GM19023 (cell line): ENCODE results near the gene ICAM5.
A peak's percentile ranks its signal among the peaks of the same experiment; 100 is the strongest.

ENCODE experiments used
- ATAC-seq: cut with Tn5 transposase; IDR thresholded peaks from one replicate; pipeline ENCODE4 v1.9.1; 2021; ENCODE audit warnings: mild to moderate bottlenecking, moderate library complexity; ENCODE audit not compliant: unreplicated experiment

The ICAM5 gene

GRCh38 chr19:10290357-10290875 lies 664 bp downstream of the ICAM5 start:
- no peak for ATAC-seq

GRCh38 chr19:10290876-10291553 lies 1.3 kb downstream of the ICAM5 start:
- ATAC-seq = no peak

DNA sequence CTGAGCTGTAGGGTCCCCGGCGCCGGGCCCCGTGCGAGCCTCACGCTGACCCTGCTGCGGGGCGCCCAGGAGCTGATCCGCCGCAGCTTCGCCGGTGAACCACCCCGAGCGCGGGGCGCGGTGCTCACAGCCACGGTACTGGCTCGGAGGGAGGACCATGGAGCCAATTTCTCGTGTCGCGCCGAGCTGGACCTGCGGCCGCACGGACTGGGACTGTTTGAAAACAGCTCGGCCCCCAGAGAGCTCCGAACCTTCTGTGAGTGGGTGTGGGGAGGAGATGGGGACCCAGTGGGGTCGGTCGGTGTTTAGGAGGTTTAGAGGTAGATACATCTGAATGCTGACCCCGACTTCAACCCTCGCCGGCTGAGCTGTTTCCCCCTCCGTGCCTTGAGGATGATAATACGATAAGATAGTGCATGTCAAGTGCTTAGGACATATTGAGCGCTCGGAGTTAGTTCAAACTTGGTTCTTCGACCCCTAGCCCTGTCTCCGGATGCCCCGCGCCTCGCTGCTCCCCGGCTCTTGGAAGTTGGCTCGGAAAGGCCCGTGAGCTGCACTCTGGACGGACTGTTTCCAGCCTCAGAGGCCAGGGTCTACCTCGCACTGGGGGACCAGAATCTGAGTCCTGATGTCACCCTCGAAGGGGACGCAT lies 1.9 kb downstream of the ICAM5 start:
- no peak for ATAC-seq

DNA sequence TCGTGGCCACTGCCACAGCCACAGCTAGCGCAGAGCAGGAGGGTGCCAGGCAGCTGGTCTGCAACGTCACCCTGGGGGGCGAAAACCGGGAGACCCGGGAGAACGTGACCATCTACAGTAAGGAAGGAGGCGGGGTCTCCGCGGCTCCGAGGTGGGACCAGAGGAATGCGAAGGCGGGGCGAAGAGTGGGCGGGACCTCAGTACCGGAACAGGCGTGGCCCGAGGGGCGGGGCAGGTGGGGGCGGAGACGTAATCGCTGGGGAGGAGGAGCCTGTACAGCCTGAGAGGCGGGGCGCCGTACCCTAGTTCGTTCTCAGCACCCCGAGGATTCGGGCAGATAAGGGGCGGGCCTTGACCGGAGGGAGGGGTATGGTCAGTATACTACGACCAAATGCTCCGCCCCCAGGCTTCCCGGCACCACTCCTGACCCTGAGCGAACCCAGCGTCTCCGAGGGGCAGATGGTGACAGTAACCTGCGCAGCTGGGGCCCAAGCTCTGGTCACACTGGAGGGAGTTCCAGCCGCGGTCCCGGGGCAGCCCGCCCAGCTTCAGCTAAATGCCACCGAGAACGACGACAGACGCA lies 2.5 kb downstream of the ICAM5 start:
- ATAC-seq = no peak

DNA sequence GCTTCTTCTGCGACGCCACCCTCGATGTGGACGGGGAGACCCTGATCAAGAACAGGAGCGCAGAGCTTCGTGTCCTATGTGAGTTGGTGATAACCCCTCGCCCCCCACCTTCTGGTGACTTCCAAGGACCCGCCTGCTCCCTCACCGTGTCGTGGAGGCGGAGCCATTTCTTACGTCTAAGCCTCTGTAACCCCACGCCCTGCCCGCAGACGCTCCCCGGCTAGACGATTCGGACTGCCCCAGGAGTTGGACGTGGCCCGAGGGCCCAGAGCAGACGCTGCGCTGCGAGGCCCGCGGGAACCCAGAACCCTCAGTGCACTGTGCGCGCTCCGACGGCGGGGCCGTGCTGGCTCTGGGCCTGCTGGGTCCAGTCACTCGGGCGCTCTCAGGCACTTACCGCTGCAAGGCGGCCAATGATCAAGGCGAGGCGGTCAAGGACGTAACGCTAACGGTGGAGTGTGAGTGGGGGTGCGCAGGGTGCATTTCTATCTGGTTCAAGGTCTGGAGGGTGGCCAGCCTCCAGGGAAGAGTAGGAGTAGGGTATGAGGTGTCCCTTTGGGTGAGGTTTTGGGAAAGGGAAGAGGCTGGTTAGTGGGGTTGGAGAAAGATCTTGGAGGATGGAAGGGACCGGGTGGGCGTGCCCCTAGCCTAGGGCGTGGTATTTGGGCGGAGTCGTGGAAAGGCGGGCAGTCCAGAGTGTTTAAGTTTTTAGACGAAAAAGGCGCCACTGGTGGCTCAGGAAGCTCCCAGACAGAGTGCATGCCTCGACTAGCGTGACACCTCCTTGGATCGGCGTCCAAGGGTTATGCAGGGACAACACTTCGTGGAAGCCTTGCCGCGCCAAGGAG lies 3.3 kb downstream of the ICAM5 start:
- ATAC-seq = no peak

- no peak for ATAC-seq
Measured at GRCh38 chr19:10293637-10294367, 4.0 kb downstream of the ICAM5 start.

DNA sequence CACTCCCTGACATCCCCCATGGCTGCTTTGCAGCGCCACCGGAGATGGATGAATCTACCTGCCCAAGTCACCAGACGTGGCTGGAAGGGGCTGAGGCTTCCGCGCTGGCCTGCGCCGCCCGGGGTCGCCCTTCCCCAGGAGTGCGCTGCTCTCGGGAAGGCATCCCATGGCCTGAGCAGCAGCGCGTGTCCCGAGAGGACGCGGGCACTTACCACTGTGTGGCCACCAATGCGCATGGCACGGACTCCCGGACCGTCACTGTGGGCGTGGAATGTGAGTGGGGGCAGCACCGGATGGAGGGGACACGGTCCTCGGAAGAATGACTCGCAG lies 4.6 kb downstream of the ICAM5 start:
- ATAC-seq = no peak

GRCh38 chr19:10295305-10295846 lies 5.6 kb downstream of the ICAM5 start:
- peak; percentile 46 for ATAC-seq

DNA sequence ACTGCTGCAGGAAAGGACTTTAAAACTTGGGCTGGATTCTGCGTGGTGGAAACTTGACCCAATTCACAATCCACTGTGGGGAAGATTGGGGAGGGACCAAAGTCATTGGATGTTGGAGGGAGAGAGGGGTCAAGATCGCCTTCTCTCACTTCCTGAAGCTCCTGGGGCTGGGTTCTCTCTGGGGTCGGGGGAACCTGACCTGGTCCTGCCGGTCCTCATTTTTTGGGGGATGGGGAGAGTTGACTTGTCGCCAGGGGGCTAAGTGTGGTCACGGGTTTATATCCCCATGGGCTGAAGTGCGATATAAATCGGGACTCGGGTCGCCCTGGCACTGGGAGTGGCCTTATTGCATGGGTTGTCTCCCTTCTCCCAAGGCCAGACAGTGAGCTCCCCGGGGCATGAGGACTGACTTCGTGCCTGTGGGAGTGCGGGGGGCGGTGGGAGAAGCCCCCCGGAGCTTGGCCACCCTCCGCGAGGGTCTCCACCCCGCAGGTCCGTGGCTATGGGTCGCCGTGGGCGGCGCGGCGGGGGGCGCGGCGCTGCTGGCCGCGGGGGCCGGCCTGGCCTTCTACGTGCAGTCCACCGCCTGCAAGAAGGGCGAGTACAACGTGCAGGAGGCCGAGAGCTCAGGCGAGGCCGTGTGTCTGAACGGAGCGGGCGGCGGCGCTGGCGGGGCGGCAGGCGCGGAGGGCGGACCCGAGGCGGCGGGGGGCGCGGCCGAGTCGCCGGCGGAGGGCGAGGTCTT lies 6.3 kb downstream of the ICAM5 start:
- no peak for ATAC-seq

- no peak for ATAC-seq
Measured at GRCh38 chr19:10299545-10300458, 10.1 kb downstream of the ICAM5 start.

DNA sequence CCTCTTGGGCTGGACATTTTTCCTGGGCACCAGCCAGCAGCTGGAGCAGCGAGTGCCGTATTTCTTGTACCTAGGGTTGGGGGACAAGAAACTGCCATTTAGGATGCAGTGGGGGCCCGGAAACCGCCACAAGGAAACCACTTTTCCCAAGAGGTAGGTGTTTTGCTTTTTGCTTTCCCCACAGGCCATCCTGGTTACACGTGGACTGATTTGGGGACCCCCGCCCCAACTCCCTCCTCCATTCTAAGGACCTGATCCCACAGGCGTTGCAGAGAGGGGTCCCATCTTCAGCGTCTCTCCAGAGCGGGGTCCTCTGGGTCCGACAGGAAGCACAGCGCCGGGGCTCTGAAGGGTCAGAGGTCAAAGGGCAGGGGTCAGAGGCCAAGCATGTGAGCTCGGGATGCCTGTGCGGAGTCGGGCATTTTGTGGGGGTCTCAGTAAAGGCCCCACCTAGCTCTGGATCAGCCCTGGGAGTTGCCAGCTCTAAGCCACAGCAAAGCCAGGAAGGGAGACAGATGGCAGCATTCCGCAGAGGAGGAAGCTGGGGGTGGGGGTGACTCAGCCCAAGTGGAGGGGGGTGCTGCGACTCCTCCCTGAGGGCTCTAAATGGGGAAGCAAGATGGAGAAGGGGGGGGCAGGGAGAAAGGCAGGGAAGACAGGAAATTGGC lies 15.5 kb downstream of the ICAM5 start:
- no peak for ATAC-seq

- no peak for ATAC-seq
Measured at GRCh38 chr19:10306327-10306726, 16.6 kb downstream of the ICAM5 start.

GRCh38 chr19:10309423-10309822 lies 19.7 kb downstream of the ICAM5 start, which contains the start of gene ZGLP1:
Gene ZGLP1 (minus strand): TSS chr19:10309815.
- no peak for ATAC-seq

- no peak for ATAC-seq
Measured at GRCh38 chr19:10315335-10316214, 25.8 kb downstream of the ICAM5 start, which contains the start of gene FDX2. Gene FDX2 (minus strand): TSS chr19:10316015. CDS start chr19:10315996, 19 bp downstream.

- no peak for ATAC-seq
Measured at GRCh38 chr19:10316229-10317044, 26.7 kb downstream of the ICAM5 start.
